ENCODE measurements around the gene ATP13A2.

The ATP13A2 gene

DNA sequence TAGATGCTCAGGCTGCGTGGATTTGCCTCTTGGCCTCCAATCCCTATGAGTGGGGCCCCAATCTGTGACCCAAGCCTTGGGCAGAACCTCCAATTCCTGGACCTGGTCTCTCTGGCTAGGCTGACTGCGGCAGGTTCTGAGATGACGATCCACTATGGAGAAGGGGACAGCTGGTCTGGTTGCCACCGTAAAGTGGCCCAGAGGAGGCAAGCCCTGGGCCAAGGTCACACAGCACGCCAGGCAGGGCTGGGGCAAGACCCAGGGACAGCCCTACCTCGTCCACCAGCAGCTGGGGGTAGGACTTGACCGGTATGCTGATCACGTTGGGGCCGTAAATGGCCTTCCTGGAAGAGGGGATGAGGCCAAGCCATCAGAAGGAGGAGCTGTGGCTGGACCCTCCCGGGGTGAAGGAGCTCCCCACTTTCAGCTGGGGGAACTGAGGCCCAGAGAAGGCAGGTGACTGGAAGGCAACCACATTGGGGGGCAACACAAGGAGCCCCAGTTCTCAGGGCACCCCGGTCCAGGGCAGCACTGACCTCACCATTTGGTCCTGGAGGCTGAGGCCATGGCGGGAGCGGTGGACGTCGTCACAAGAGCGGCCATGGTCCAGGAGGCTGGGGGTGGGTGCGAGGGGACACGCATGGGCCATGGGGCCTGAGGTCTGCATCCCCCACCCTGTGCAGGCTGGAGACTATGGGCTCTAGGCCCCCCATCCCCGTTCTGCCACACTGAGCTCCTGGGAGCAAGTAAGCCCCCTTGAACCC, 9.8 kb downstream of the ATP13A2 start:
- no peak for DNase-seq (ENCODE audit: low read depth)

GRCh38 chr1:16999863-17000262, 11.9 kb downstream of the ATP13A2 start:
- DNase-seq (ENCODE audit: low read depth), result no peak

DNA sequence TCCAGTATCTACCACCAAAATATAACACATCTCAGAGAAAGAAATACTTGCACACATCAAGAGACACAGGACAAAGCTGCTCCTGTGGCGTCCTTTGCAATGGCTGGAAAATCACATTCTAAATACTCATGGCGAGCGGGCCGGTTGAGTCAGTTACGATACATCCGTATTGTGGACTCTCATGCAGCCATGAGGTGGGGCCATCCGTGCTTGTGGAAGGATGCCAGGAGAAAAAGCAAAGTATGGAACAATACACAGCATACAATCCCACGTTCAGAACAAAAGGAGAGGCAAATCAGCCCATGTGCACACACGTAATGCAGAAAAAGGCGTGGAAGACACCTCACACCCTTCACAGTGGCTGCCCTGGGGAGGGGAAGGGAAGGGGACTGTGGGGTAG, 13.1 kb downstream of the ATP13A2 start:
- no peak for DNase-seq (ENCODE audit: low read depth)

DNA sequence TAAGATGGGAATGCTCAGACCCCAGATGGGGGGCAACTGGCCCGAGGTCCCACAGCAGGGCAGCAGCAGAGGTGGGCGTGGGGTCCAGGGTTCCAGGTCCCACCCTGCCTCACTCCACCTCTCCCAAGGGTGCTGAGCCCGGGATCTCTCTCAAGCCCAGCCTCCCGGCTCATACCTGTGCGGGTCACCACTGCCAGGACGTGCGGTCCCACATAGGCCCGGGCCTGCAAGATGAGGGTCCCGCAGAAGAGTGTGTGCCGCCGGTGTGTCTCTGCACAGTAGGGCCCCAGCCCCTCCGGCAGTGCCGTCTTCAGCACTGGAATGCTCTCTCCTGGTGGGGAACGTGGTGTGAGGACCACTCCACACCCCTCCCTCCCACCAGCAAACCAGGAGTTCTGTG, 14.9 kb downstream of the ATP13A2 start:
- no peak for DNase-seq (ENCODE audit: low read depth)

- no peak for DNase-seq (ENCODE audit: low read depth)
These were observed 18.1 kb downstream of the ATP13A2 start for GRCh38 chr1:16993521-16994038.

DNA sequence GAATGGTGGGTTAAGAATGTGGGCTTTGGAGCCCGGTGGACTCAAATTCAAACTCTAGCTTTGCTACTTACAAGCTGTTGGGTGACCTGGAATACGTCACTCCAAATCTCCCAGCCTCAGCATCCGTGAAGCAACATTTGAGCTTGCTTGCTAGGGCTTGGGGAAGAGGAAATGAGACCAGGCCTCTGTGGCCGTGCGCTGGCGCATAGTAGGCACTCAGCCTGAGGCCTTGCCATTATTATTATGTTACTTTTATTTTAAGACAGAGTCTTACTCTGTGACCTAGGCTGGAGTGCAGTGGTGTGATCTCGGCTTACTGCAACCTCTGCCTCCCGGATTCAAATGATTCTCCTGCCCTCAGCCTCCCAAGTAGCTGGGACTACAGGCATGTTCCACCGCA, 19.1 kb downstream of the ATP13A2 start:
- DNase-seq (ENCODE audit: low read depth), result no peak

GRCh38 chr1:16992102-16992501, 19.6 kb downstream of the ATP13A2 start:
- no peak for DNase-seq (ENCODE audit: low read depth)

- DNase-seq (ENCODE audit: low read depth), result no peak
These were observed 20.2 kb downstream of the ATP13A2 start for GRCh38 chr1:16991571-16991970.

DNA sequence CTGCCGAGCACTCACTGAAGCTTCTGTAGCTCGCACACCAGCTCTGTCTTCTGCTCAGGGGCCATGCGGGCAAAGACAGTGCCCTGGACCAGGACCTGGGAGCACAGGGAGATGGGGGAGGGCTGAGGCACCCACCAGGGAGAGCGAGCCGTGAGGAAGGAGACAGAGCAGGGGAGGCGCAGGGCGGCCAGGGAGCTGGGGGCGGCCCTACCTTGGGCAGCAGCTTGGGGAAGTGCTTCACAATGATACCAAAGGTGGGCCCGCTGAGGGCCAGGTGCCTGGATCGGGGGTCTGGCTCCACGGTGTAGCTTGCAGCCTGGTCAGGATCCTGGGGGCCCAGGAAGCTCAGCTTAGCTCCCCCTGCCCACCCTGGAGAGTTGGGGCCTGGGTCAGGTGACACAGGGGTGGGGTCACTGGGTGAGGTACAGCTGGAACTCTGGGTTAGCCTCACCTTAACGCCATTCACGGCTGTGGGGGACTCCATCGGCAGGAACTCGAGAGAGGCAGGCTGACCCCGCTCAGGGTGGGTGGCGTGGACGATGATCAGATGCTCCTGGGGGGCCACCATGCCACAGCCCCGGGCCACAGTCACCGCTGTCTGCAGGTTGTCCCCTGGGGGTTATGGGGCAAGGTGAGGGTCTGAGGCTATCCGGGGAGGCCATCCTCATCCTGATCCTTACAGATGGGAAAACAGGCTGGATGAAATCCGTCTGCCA, 21.9 kb downstream of the ATP13A2 start:
- no peak for DNase-seq (ENCODE audit: low read depth)

DNA sequence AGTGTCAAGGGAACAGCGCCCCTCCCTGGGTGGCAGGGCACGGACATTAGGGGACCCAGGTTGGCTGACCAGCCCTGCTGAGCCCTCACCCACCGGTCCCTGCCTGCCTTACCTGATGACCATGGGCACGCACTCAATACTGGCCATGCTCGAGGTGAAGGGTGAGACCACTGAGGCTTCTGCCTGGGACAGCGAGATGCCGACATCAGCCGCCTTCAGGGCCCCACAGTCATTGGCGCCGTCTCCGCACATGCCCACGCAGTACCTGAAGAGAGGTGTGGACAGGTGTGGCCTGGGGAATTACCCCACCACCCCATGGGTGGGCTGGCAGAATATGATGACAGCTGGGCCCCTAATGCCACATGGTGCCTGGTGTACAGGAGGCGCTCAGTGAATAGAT, 23.5 kb downstream of the ATP13A2 start:
- no peak for DNase-seq (ENCODE audit: low read depth)

DNA sequence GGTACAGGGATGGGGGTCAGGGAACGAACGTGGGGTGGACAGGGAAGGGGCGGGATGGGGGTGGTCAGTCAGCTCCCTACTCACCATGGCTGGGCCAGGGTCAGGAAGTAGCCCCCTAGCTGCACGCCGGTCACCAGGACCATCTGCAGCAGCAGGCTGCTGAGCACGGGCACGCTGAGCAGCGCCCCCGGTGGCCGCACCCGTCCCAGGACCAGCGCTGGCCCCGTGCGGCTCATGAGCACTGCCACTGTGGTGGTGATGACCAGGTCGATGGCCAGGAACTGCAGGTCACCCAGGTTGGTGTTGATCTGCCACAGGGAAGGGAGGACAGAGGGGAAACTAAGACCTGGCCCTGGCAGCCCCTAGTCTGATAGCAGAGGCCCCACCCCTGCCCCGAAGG, 24.8 kb downstream of the ATP13A2 start:
- DNase-seq (ENCODE audit: low read depth), result no peak

DNA sequence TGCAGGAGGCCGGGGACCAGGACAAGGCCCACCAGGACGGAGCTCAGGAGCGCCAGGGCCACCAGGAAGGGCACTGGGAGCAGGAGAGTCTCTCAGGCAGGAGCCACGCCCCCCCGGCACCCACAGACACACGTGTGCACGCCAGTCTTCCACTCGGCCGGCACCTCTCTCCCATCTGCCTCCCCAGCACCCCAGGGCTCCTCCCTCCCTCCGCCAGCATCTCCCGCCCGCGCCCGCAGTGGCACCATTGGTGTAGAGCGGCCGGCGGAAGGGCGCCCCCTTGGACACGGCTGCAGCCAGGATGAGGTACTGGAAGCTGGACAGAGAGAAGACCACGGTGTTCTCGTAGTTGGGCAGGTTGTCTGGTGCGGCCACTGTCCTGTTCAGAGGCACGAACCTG, 25.2 kb downstream of the ATP13A2 start:
- DNase-seq (ENCODE audit: low read depth), result no peak

GRCh38 chr1:16986113-16986512, 25.6 kb downstream of the ATP13A2 start:
- DNase-seq (ENCODE audit: low read depth), result no peak

GRCh38 chr1:16984717-16985116, 27.0 kb downstream of the ATP13A2 start:
- peak; percentile 65 for DNase-seq (ENCODE audit: low read depth)

GRCh38 chr1:16983649-16984048, 28.1 kb downstream of the ATP13A2 start:
- no peak for DNase-seq (ENCODE audit: low read depth)

DNA sequence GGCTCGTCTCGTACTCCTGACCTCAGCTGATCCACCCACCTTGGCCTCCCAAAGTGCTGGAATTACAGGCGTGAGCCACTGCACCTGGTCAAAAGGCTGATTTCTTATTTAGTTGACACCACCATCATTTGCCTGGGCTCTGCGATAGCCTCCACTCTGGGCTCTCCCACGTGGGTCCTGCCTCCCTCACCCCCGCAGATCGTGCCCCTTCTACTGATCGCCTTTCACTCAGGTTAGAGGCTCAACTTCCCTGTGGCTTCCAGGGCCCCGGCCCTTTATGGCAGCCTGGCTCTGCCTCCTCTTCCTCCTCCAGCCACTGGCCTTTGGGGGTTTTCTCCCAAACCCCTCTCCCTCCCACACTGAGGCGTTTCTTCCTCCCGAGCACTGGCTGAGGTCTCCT, 28.8 kb downstream of the ATP13A2 start:
- no peak for DNase-seq (ENCODE audit: low read depth)

- DNase-seq (ENCODE audit: low read depth), result peak; percentile 89
These were observed 30.4 kb downstream of the ATP13A2 start for GRCh38 chr1:16981269-16981849.

- DNase-seq (ENCODE audit: low read depth), result no peak
These were observed 31.1 kb downstream of the ATP13A2 start, which contains the start of gene MFAP2 for GRCh38 chr1:16980473-16981268. MFAP2 (minus strand) TSS chr1:16980620; CDS start chr1:16978273, 2,347 bp downstream.

DNA sequence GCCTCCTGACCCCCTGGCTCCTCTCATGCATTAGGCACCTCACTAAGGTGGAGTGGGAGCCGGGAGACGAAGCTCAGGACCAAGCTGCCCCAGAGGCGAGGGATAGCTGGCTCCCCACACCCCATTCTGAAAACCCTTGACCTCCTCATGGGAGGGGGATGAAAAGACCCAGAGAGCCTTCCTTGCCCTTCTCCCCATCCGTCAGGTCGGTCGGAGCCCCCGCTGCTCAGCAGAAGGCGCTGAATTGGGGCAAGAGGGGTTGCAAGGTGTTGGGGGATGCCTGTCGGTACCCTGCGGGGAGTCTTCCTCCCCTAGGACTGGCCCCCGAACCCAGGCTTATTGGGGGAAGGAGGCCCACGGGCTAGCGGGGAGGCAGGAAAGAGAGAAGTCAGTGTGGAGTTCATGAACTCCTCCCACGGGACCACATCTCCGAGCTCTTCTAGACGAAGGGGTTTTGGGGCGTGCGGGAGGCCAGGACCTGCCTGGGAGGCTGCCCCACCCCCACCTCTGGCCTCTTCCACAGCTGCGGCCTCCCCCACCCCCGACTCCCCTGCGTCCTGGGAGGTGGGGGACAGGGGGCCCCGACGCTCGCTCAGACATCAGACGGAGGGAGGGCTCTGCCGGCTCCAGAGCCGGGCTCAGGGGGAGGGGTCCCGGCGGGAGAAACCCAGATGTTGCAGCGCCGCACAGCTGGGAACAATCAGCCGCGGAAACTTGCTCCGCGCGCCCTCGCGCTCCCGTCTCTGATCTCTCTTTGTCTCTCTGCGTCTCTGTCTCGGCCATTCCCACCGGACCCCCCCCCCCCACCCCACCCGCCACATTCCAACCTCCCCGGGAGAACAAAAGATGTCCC, 32.0 kb downstream of the ATP13A2 start:
- DNase-seq (ENCODE audit: low read depth), result no peak

GRCh38 chr1:16978567-16979474, 32.9 kb downstream of the ATP13A2 start:
- DNase-seq (ENCODE audit: low read depth), result peak; percentile 86
